Measurements from ENCODE around the gene SLC14A1. TPM values are rescaled to one million over a fixed set of nuclear protein-coding genes. Genes with fewer than 3 reads are reported as not detected.
"Not testable (repeated sequence)": the region's sequence is repeated elsewhere in the genome, so short reads cannot be mapped to it uniquely, and the experiment has no call there.

The SLC14A1 gene
- total RNA-seq, 1 donor from 2014 or later, result 0.10 TPM

DNA sequence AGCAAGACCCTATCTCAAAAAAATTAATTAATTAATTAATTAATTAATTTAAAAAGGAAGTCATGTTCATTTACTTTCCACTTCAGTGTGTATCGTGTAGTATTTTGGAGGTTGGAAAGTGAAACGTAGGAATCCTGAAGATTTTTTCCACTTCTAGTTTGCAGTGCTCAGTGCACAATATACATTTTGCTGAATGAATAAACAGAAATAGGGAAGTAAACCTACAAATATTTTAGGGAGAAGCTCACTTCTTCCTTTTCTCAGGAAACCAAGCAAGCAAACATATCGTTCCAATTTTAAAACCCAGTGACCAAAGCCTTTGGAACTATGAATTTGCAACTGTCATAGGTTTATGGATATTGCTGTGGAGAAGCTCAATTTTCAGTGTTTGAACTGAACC, 27.8 kb downstream of the SLC14A1 start:
- Mint-ChIP-seq H3K36me3 (ENCODE audit: low read depth) (no peaks in the 10 kb centered on the region), H3K4me3 (no peak overlapping the region), H3K9me3 (no peaks in the 10 kb centered on the region), H3K4me1 (ENCODE audit: low read depth) (no peaks in the 10 kb centered on the region), H3K27me3 (ENCODE audit: insufficient read depth) (peaks cover 11% of the 10 kb centered on the region), H3K27ac (no peak overlapping the region)
- DNase-seq (ENCODE audit: low spot score), result no peak
- intact Hi-C loops (cut with micrococcal nuclease), result no loop called here

DNA sequence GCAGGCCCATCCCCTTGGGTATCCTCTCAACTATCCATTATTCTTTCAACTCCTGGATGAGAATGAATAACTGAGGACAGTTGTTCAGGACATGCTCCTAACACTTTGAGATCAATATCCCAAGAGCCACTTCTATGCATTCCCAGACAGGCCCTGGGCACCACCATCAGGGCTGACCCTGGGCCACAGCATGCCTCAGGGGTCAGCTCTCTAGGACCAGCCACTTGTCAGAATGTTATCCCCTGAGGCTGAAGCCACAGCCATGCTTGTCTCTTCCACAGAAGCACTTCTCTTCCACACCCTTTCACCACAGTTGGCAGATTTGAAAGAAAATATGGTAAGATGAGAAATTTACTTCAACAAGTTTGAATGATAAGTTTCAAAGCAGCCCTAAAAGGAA, 28.7 kb downstream of the SLC14A1 start:
- Mint-ChIP-seq H3K36me3 (ENCODE audit: low read depth) (no peaks in the 10 kb centered on the region), H3K27ac (no peak overlapping the region), H3K4me1 (ENCODE audit: low read depth) (no peaks in the 10 kb centered on the region), H3K27me3 (ENCODE audit: insufficient read depth) (peaks cover 9% of the 10 kb centered on the region), H3K9me3 (no peaks in the 10 kb centered on the region), H3K4me3 (no peak overlapping the region)
- no peak for DNase-seq (ENCODE audit: low spot score)
- intact Hi-C loops (cut with micrococcal nuclease), result no loop called here

DNA sequence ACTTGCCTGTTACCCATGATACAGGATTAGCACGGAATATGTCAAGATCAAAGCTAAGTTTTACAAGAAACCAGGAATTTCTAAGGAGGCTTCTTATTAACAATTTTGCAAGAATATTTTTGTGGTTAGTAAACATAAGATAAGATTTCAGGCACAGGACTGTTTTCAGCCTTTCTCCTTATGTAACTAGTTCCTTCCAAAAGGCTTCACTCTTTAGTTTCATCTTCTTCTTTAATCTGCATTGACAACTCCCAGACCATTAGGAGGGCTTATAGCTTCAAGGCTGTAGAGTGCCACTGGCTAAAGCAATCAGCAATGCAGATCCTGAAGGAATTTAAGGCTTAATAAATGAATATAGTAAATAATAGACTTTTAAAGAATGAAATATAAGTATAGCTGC, 29.3 kb downstream of the SLC14A1 start:
- intact Hi-C loops (cut with micrococcal nuclease), result no loop called here
- Mint-ChIP-seq H3K9me3 (no peaks in the 10 kb centered on the region), H3K36me3 (ENCODE audit: low read depth) (no peaks in the 10 kb centered on the region)

DNA sequence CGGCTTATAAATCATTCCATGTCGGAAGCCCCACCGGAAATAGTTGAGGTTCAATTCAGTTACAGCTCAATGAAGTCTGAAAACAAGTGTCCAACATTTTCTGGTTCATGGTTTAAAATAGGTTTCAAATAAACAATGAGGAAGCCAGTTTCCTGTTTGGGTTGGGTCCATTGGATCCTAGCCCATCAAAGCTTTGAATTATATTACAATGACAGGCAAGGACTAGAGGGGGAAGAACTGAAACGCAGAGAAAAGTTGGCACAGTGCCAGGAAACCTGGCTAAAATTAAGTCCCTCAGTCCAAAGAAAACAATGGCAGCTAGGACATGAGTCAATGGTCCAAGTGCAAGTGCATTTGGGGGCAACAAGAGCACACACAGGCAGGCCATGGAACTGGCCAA, 32.0 kb downstream of the SLC14A1 start:
- Mint-ChIP-seq H3K36me3 (ENCODE audit: low read depth) (no peaks in the 10 kb centered on the region), H3K9me3 (no peaks in the 10 kb centered on the region), H3K4me1 (ENCODE audit: low read depth) (no peaks in the 10 kb centered on the region), H3K4me3 (no peak overlapping the region), H3K27ac (no peak overlapping the region), H3K27me3 (ENCODE audit: insufficient read depth) (peaks cover 17% of the 10 kb centered on the region)
- DNase-seq (ENCODE audit: low spot score), result no peak
- intact Hi-C loops (cut with micrococcal nuclease), result no loop called here

More for the DNA sequence above, 29.3 kb downstream of the SLC14A1 start:
- no peaks in the 10 kb centered on the region for H3K4me1 Mint-ChIP-seq (ENCODE audit: low read depth)
- H3K27ac Mint-ChIP-seq, result no peak overlapping the region
- DNase-seq (ENCODE audit: low spot score), result no peak
- peaks cover 9% of the 10 kb centered on the region for H3K27me3 Mint-ChIP-seq (ENCODE audit: insufficient read depth)
- no peak overlapping the region for H3K4me3 Mint-ChIP-seq

DNA sequence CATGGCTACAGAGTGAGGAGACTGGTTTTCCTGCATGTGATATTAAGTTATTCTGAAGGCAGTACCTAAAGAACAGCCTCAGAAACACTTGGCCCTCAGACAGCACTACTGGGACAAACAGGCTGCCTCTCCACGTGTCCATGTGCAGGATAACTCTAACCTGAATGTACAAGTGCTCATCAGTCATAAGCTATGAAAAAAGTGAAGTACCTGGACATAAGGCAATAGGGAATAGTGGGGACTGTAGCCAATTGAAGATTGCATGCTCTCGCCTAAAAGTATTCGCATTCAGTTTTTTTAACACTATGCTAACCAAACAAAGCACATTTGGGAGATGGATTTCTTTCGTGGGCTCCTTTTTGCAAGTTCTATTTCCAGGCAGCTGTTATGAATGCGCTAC, 33.0 kb downstream of the SLC14A1 start:
- Mint-ChIP-seq H3K4me1 (ENCODE audit: low read depth) (no peaks in the 10 kb centered on the region), H3K36me3 (ENCODE audit: low read depth) (no peaks in the 10 kb centered on the region), H3K27ac (no peak overlapping the region), H3K4me3 (no peak overlapping the region), H3K27me3 (ENCODE audit: insufficient read depth) (peaks cover 17% of the 10 kb centered on the region), H3K9me3 (no peaks in the 10 kb centered on the region)
- intact Hi-C loops (cut with micrococcal nuclease), result no loop called here
- no peak for DNase-seq (ENCODE audit: low spot score)

DNA sequence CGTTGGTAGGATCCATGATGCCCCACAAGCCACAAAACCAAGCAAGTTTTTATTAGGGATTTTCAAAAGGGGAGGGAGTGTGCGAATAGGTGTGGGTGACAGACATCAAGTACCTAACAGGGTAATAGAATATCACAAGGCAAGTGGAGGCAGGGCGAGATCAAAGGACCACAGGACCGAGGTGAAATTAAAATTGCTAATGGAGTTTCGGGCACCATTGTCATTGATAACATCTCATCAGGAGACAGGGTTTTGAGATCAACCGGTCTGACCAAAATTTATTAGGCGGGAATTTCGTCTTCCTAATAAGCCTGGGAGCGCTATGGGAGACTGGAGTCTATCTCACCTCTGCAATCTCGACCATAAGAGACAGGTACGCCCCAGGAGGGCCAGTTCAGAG, 33.7 kb downstream of the SLC14A1 start:
- H3K27ac Mint-ChIP-seq; H3K36me3 Mint-ChIP-seq (ENCODE audit: low read depth); H3K4me3 Mint-ChIP-seq; H3K9me3 Mint-ChIP-seq; H3K4me1 Mint-ChIP-seq (ENCODE audit: low read depth); intact Hi-C loops (cut with micrococcal nuclease); DNase-seq (ENCODE audit: low spot score): not testable (repeated sequence)
- H3K27me3 Mint-ChIP-seq (ENCODE audit: insufficient read depth), result peaks cover 16% of the 10 kb centered on the region

DNA sequence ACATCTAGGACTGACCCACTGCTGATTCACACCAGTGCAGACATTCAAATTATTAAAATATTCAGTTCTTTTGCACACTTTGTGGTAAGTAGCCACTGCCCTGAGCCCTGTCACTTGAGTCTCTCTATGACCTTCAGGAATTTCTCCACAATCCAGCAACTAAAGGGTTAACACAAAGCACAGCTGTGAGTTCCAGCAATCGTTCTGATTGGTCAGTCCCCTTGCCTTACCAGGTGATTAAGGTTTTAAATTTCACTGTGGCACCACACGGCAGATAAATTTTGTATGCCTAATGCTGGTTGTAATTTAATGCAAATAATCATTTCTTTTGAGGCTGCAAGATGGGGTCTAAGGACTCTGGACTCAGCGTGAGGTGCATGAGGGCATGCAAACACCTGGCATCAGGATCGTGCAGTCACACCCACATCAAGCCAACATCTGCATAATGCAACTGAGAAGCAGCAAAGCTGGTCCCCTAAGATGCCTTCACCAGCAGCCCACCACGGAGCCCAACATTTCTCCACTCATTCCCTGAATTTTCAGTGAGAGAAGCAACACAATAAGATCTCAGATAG, 36.6 kb downstream of the SLC14A1 start:
- Mint-ChIP-seq H3K9me3 (no peaks in the 10 kb centered on the region), H3K36me3 (ENCODE audit: low read depth) (no peaks in the 10 kb centered on the region), H3K4me3 (no peak overlapping the region), H3K27ac (no peak overlapping the region), H3K27me3 (ENCODE audit: insufficient read depth) (peaks cover 10% of the 10 kb centered on the region), H3K4me1 (ENCODE audit: low read depth) (no peaks in the 10 kb centered on the region)
- intact Hi-C loops (cut with micrococcal nuclease), result no loop called here
- no peak for DNase-seq (ENCODE audit: low spot score)

DNA sequence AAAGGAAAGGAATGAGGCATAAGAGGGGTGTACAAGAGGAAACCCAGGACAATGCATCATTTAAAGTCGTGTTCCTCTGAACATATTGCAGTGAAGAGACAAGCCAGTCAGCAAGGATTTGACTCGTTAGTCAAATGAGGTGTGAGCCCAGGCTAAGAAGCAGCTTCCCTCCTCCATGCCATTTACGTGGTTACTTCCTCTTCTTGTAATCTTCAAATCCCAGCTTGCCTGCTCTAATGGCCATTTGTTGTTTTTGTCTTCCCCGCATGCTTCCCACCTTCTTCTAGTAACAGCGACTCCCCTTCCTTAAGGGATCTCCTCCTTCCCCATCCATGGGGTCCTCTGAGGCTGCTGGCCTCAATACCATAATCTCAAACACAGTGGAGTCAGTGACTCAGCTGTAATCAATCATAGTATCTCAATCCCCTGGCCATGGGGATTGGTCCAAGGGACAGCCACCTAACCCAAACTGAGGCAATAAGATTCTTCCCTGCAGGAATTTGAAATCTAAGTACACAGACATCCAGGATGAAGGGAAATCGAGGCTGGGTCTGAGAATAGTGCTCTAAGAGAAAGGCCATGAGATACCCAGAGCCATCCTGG, 37.6 kb downstream of the SLC14A1 start:
- intact Hi-C loops (cut with micrococcal nuclease), result no loop called here
- peaks cover 15% of the 10 kb centered on the region for H3K27me3 Mint-ChIP-seq (ENCODE audit: insufficient read depth)
- no peaks in the 10 kb centered on the region for H3K9me3 Mint-ChIP-seq
- H3K27ac Mint-ChIP-seq, result no peak overlapping the region
- H3K4me3 Mint-ChIP-seq, result no peak overlapping the region
- no peaks in the 10 kb centered on the region for H3K36me3 Mint-ChIP-seq (ENCODE audit: low read depth)
- DNase-seq (ENCODE audit: low spot score), result no peak
- H3K4me1 Mint-ChIP-seq (ENCODE audit: low read depth), result no peaks in the 10 kb centered on the region

DNA sequence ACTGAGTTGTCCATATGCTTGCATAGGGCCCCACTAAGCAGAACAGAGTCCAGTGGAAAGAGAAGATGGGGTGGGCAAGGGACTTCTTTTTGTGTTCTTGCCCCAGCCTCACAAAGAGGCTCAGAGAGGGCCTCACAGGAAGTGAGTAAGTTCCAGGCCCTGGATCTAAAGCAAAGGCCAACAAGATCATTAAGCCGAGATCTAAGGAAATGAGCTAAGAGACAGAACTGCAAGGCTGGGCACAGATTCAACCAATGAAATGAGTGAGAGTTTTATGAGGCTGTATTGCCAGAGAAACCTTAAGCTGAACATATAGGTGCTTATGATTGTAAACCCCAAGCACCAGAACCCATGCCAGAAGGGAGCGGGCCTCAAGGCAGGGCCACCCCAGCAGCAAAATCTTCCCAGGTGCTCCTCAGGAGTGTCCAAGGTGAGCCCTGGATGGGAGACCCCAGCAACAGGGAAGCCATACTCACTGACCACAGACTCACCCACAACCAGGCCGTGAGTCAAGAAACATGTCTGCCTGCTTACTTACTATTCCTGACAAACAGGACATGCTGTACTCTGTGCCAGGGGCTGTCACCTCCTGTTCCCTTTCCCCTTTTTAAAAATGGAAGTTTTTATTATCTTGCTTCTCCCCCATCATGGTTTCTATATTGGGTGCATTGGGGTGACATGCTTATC, 40.2 kb downstream of the SLC14A1 start:
- no peaks in the 10 kb centered on the region for H3K4me1 Mint-ChIP-seq (ENCODE audit: low read depth)
- no peaks in the 10 kb centered on the region for H3K36me3 Mint-ChIP-seq (ENCODE audit: low read depth)
- no peak overlapping the region for H3K4me3 Mint-ChIP-seq
- peaks cover 22% of the 10 kb centered on the region for H3K27me3 Mint-ChIP-seq (ENCODE audit: insufficient read depth)
- H3K27ac Mint-ChIP-seq, result no peak overlapping the region
- DNase-seq (ENCODE audit: low spot score), result no peak
- no peaks in the 10 kb centered on the region for H3K9me3 Mint-ChIP-seq
- intact Hi-C loops (cut with micrococcal nuclease), result no loop called here

DNA sequence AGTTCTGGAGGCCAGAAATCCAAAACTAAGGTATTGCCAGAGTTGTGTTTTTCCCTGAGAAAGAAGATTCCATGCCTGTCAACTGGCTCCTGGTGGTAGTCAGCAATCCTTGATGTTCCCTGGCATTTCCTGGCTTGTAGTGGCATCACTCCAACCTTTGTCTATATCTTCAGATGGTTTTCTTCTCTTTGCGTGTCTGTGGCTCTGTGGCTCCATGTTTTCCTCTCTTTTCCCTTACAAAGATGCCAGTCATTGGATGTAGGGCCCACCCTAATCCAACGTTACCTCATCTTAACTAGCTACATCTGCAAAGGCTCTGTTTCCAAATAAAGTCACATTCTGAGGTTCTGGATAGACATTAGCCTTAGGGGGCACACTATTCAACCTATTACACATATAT, 41.8 kb downstream of the SLC14A1 start:
- Mint-ChIP-seq H3K4me3 (no peak overlapping the region), H3K27ac (no peak overlapping the region), H3K9me3 (no peaks in the 10 kb centered on the region), H3K4me1 (ENCODE audit: low read depth) (no peaks in the 10 kb centered on the region), H3K36me3 (ENCODE audit: low read depth) (no peaks in the 10 kb centered on the region), H3K27me3 (ENCODE audit: insufficient read depth) (peaks cover 27% of the 10 kb centered on the region)
- intact Hi-C loops (cut with micrococcal nuclease), result no loop called here
- DNase-seq (ENCODE audit: low spot score), result no peak

DNA sequence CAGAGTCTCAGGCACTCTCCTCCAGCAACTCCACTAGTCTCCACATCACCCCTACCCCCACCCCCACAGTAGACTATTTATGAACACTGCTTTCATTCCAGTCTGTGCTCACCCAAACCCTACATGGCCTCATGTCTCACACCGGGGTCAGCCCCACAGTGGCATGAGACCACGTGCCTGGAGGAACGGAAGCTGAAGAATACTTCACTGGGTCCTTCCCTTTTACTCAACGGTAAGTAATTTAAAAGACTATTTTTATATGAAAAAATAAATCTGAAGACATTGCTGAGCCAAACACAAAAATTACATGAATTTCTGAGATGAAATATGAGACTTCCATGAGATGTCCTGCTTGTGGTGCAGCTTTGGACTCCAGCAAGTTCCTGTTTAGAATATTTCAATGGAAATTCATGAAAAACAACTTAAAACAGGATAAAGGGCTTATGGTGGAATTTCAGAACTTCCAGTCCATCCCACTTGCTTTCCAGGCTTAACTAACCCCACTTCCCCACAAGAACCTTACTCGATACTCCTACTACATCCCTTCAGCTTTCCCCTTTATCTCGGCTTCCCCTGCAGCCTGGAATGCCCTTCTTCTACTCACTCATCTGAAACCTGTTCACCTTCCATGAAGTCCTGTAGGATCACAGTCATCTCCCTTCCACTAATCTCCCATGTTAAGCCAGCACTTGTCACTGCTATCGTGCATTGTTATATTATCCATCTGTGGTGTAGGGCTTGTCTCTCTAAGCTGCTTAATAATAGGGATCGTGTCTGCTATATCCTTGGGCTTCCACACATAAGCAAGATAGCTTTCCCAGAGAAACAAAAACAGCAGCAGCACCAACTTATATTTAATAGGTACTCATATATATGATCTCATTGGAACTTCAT, 47.9 kb downstream of the SLC14A1 start:
- Mint-ChIP-seq H3K27ac (no peak overlapping the region), H3K4me3 (no peak overlapping the region), H3K9me3 (peaks cover 3% of the 10 kb centered on the region), H3K4me1 (ENCODE audit: low read depth) (peaks cover 15% of the 10 kb centered on the region), H3K36me3 (ENCODE audit: low read depth) (no peaks in the 10 kb centered on the region), H3K27me3 (ENCODE audit: insufficient read depth) (peaks cover 56% of the 10 kb centered on the region)
- no peak for DNase-seq (ENCODE audit: low spot score)
- intact Hi-C loops (cut with micrococcal nuclease), result no loop called here

DNA sequence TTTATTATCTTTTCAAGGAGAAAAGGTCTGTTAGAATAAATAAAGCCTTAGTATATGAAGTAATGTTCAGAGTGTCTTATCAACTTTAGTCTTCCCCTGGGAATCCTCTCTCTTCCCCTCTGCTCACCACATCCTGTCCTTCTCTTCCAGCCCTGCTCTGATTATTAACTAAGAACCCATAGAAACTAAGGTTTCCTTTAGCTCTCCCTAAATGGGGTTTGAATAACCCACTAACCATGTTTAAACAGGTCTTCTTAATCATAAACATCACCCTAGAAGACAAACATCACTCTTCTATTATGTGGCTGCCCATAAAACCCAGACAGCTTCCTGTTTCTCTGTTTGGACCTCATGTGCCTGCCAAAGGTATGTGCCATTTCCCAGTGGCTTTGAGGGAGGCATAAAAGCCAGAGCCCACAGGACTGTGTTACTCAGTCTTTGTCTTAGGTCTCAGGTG, 50.1 kb downstream of the SLC14A1 start:
- no peak overlapping the region for H3K4me3 Mint-ChIP-seq
- H3K36me3 Mint-ChIP-seq (ENCODE audit: low read depth), result no peaks in the 10 kb centered on the region
- peaks cover 61% of the 10 kb centered on the region for H3K27me3 Mint-ChIP-seq (ENCODE audit: insufficient read depth)

DNA sequence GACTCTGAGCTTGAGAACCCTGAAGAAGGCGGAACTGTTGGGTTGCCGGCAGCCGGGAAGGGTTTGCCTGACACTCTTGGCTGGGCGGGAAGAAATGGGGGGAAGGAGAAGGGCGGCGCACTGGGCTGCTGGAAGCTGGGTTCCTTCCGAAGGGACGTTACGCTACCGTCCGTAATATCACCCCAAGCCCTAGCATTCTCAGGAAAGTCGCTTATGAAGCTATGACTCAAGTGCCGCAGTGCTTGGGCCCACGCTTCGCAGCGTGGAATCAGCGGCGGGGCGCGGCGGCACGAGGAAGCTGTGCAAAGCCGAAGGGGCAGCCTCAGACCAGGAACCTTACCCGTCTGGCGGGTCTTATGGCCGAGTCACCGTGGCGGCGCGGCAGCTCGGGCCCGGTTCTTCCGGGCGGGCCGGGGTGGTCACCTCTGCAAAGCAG, 51.3 kb downstream of the SLC14A1 start:
- intact Hi-C loops (cut with micrococcal nuclease), result loop anchor here (5.0 kb wide), 1 partner anchor 88 kb away; no protein-coding TSS in a partner anchor
- peak overlapping the region; percentile 76 for H3K4me3 Mint-ChIP-seq
- peaks cover 15% of the 10 kb centered on the region for H3K4me1 Mint-ChIP-seq (ENCODE audit: low read depth)
- DNase-seq (ENCODE audit: low spot score), result peak; percentile 18
- H3K27ac Mint-ChIP-seq, result peak overlapping the region; percentile 14
- H3K27me3 Mint-ChIP-seq (ENCODE audit: insufficient read depth), result peaks cover 54% of the 10 kb centered on the region
- H3K9me3 Mint-ChIP-seq, result peaks cover 3% of the 10 kb centered on the region
- no peaks in the 10 kb centered on the region for H3K36me3 Mint-ChIP-seq (ENCODE audit: low read depth)

More for the DNA sequence above, 50.1 kb downstream of the SLC14A1 start:
- DNase-seq (ENCODE audit: low spot score), result no peak
- intact Hi-C loops (cut with micrococcal nuclease), result no loop called here
- Mint-ChIP-seq H3K4me1 (ENCODE audit: low read depth) (peaks cover 15% of the 10 kb centered on the region), H3K27ac (no peak overlapping the region), H3K9me3 (peaks cover 3% of the 10 kb centered on the region)

Measured in activated T-helper 1 cell treated with anti-CD3 and anti-CD28 coated beads, Interleukin-12 subunit alpha, Interleukin-12 subunit beta, Interleukin-2, Interleukin-4 antibody, amounts not matched to agents 30 ng/mL and 10 ng/mL and 1 ng/mL, durations not matched to agents 14 hours and 24 hours and 36 hours (primary cell).